HepG2 (cell line): Measurements from ENCODE around the gene CST3. TPM values are rescaled to one million over a fixed set of nuclear protein-coding genes. Genes with fewer than 3 reads are reported as not detected.
"Not testable (repeated sequence)": the region's sequence is repeated elsewhere in the genome, so short reads cannot be mapped to it uniquely, and the experiment has no call there.

Source experiments
- ATAC-seq: fragments of 200-7000 bp; cut with Tn5 transposase; 3 replicates; pipeline ENCODE4 v1.9.1; 2020; ENCODE audit warnings: mild to moderate bottlenecking, moderate library complexity
- BruUV-seq: library from RNA; stranded (reverse); fragments of 400-500 nt; replicated peaks from 2 replicates; lab custom pipeline; 2021; lab: Mats Ljungman, UMichigan
- CTCF ChIA-PET: fragments of 300-600 bp; formaldehyde crosslinking; extraction: SDS; loops from one replicate; lab custom pipeline; 2021; ENCODE audit warnings: low total read pairs, inconsistent platforms, low intra/inter-chr PET ratio; lab: Yijun Ruan, JAX
- POLR2A ChIA-PET: fragments of 350-600 bp; sonication (Branson Sonifier 250); formaldehyde crosslinking; loops from one replicate; lab custom pipeline; 2020; ENCODE audit warnings: antibody characterized with exemption, inconsistent platforms; lab: Yijun Ruan, JAX
- DNase-seq: peaks from one replicate; pipeline ENCODE4 v3.0.0-alpha.2; 2015; ENCODE audit warnings: low spot score
- FAIRE-seq: peaks from 3 replicates; lab custom pipeline; 2011; peaks lifted over from hg19 to GRCh38; lab: Jason Lieb, UNC
- H2AFZ ChIP-seq: one replicate; pipeline ENCODE4 v1.6.1; 2011; ENCODE audit warnings: low read length, inconsistent platforms
- H3K27ac ChIP-seq: fragments of 300-600 bp; 3 replicates; pipeline ENCODE4 v1.8.0; 2011; ENCODE audit warnings: mixed run types, mild to moderate bottlenecking, mixed read lengths, low read length, inconsistent platforms; ENCODE audit not compliant: insufficient read depth; ENCODE audit errors: extremely low read length
- H3K27me3 ChIP-seq, 2 experiments: fragments of 200-600 bp in 1 of 2; 2 replicates in 1 of 2; 3 replicates in 1 of 2; pipeline versions ENCODE4 v1.6.0 to v1.8.0; 2011; ENCODE audit warnings: low read length in 2 of 2, mild to moderate bottlenecking in 2 of 2, moderate library complexity in 2 of 2, inconsistent platforms in 1 of 2; ENCODE audit not compliant: insufficient read depth in 2 of 2, control insufficient read depth in 1 of 2
- H3K36me3 ChIP-seq, 2 experiments: fragments of 200-600 bp in 1 of 2; replicated peaks in 1 of 2; 2 replicates in 1 of 2; 3 replicates in 1 of 2; pipeline versions ENCODE4 v1.5.1 to v1.8.0; 2011; ENCODE audit warnings: low read length in 2 of 2, inconsistent platforms in 1 of 2; ENCODE audit not compliant: insufficient read depth in 2 of 2, control insufficient read depth in 1 of 2
- H3K4me1 ChIP-seq: 2 replicates; pipeline ENCODE4 v1.5.1; 2012; ENCODE audit warnings: low read length, inconsistent platforms; ENCODE audit not compliant: insufficient read depth
- H3K4me2 ChIP-seq: 2 replicates; pipeline ENCODE4 v1.6.0; 2011; ENCODE audit warnings: low read depth, low read length, inconsistent platforms
- H3K4me3 ChIP-seq, 3 experiments: fragments of 200-600 bp in 1 of 3; sonication (generic), shearing (Covaris generic) in 1 of 3; replicated peaks in 1 of 3; 2 replicates each; pipeline ENCODE4 v1.5.1; 2011 to 2016; ENCODE audit warnings: low read length in 3 of 3, inconsistent platforms in 2 of 3, low read depth in 2 of 3, mild to moderate bottlenecking in 2 of 3, control low read depth in 1 of 3, mixed read lengths in 1 of 3; ENCODE audit not compliant: insufficient read depth in 1 of 3
- H3K79me2 ChIP-seq: one replicate; pipeline ENCODE4 v1.6.1; 2011; ENCODE audit warnings: low read length, inconsistent platforms; ENCODE audit not compliant: insufficient read depth
- H3K9ac ChIP-seq: 2 replicates; pipeline ENCODE4 v1.6.0; 2011; ENCODE audit warnings: mild to moderate bottlenecking, low read depth, low read length, inconsistent platforms; ENCODE audit not compliant: insufficient read depth
- H3K9me3 ChIP-seq: 2 replicates; pipeline ENCODE4 v1.5.1; 2012; ENCODE audit warnings: mild to moderate bottlenecking, low read length
- H4K20me1 ChIP-seq: 2 replicates; pipeline ENCODE4 v1.6.0; 2011; ENCODE audit warnings: inconsistent platforms, mild to moderate bottlenecking, low read length, moderate library complexity; ENCODE audit not compliant: insufficient read depth
- DMAP1 ChIP-seq: IDR thresholded peaks from 2 replicates; pipeline ENCODE4 v1.6.1; 2016
- KDM4B ChIP-seq: sonication (generic); formaldehyde crosslinking; IDR thresholded peaks from 2 replicates; pipeline ENCODE4 v1.4.0; 2020; ENCODE audit warnings: missing genetic modification reagents
- MYC ChIP-seq: sonication (generic); formaldehyde crosslinking; IDR thresholded peaks from 2 replicates; pipeline ENCODE4 v1.9.0; 2021; ENCODE audit warnings: missing genetic modification reagents, borderline replicate concordance
- NCOA2 ChIP-seq: sonication (generic); formaldehyde crosslinking; IDR thresholded peaks from 2 replicates; pipeline ENCODE4 v1.8.0; 2022; ENCODE audit warnings: inconsistent platforms
- NR2C2 ChIP-seq: sonication (generic); formaldehyde crosslinking; IDR thresholded peaks from 2 replicates; pipeline ENCODE4 v1.4.0; 2020; ENCODE audit warnings: missing genetic modification reagents, mild to moderate bottlenecking, moderate library complexity, borderline replicate concordance
- SMAD3 ChIP-seq: sonication (generic); formaldehyde crosslinking; IDR thresholded peaks from 2 replicates; pipeline ENCODE4 v1.4.0; 2020; ENCODE audit warnings: missing genetic modification reagents
- ZNF34 ChIP-seq: sonication (generic); formaldehyde crosslinking; IDR thresholded peaks from 2 replicates; pipeline ENCODE4 v1.4.0; 2020; ENCODE audit warnings: mild to moderate bottlenecking, missing genetic modification reagents, borderline replicate concordance
- ZNF629 ChIP-seq: sonication (generic); formaldehyde crosslinking; conservative IDR thresholded peaks from 2 replicates; pipeline ENCODE4 v1.5.0; 2020; ENCODE audit warnings: missing genetic modification reagents
- WGBS: methylation state at CpG from one replicate; pipeline ENCODE4 v1.1.6; 2017; ENCODE audit warnings: low lambda C conversion rate; 5-methylcytosine and 5-hydroxymethylcytosine counted together
- in situ Hi-C: cut with HindIII; loops from 2 replicates; pipeline ENCODE4 v1.10.0; 2017; ENCODE audit warnings: low pct_unique_long_range_greater_than_20kb; ENCODE audit not compliant: extremely low pct_ligation_motif_present
- intact Hi-C: fragments of 100-400 bp; cut with micrococcal nuclease; formaldehyde crosslinking; loops from one replicate; pipeline ENCODE4 v1.10.0; 2022; ENCODE audit not compliant: unreplicated experiment
- polyA plus RNA-seq, 8 experiments: library from polyadenylated mRNA; depleted of rRNA in 3 of 8; stranded (reverse) in 7 of 8; unstranded in 1 of 8; fragments of >200 nt; fragmentation: Illumina TruSeq in 4 of 8; extraction: Trizol in 4 of 8; gene quantifications; 2 replicates each; pipeline versions ENCODE4 v1.2.1 to v1.2.3, GENCODE V29; 2011 to 2016; ENCODE audit warnings: low read depth in 4 of 8, missing spikeins in 1 of 8, mixed read lengths in 1 of 8; ENCODE audit not compliant: insufficient read depth in 1 of 8
- total RNA-seq, 5 experiments: library from RNA; depleted of rRNA; stranded (reverse); fragments of >200 nt; fragmentation: Illumina TruSeq; extraction: Trizol; gene quantifications; 2 replicates each; pipeline ENCODE4 v1.2.3, GENCODE V29; 2016; ENCODE audit warnings: low read depth in 1 of 5
- TF ChIP-seq, protein P1 (sequence below): sonication (generic); formaldehyde crosslinking; IDR thresholded peaks from 2 replicates; pipeline ENCODE4 v1.5.1; 2020; ENCODE audit warnings: missing genetic modification reagents, mild to moderate bottlenecking, borderline replicate concordance
- TF ChIP-seq, protein P2 (sequence below): IDR thresholded peaks from 2 replicates; pipeline ENCODE4 v1.4.0; 2020; ENCODE audit warnings: mild to moderate bottlenecking, missing genetic modification reagents

Gene CST3
- total and polyA plus RNA-seq, 2 of the 13 experiments (the other 11 are each of a cell fraction or from before 2014, with no cell fraction given), result 690 to 1,005 TPM

DNA sequence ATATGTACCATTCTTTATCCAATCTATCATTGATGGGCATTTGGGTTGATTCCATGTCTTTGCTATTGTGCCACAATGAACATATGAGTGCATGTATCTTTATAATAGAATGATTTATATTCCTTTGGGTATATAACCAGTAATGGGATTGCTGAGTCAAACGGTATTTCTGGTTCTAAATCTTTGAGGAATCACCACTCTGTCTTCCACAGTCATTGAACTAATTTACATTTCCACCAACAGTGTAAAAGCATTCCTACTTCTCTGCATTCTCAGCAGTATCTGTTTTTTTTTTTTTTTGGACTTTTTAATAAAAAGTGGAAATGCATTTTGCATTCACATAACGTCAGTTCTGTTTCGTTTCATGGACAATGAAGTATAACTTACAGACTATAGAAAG lies 15.4 kb downstream of the CST3 start:
- POLR2A ChIA-PET, result interaction anchor here (0.9 to 4.7 kb wide), 6 partner anchors 11 to 1110 kb away, joined by 3 to 62 read pairs (median 3); partner anchors contain the start of gene CST3

DNA sequence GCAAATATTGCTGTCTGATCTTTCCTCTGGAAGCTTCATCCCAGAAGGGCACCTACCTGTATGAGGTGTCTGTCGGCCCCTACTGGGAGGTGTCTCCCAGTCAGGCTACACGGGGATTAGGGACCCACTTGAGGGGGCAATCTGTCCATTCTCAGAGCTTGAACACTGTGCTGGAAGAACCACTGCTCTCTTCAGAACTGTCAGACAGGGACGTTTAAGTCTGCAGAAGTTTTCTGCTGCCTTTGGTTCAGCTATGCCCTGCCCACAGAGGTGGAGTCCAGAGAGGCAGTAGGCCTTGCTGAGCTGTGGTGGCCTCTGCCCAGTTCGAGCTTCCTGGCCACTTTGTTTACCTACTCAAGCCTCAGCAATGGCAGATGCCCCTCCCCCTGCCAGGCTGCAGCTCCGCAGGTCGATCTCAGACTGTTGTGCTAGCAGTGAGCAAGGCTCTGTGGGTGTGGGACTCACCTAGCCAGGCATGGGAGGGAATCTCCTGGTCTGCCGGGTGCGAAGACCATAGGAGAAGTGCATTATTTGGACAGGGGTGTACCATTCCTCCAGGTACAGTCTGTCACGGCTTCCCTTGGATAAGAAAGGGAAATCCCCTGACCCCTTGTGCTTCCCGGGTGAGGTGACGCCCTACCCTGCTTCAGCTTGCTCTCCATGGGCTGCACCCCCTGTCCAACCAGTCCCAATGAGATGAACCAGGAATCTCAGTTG lies 16.9 kb downstream of the CST3 start:
- peak; percentile 56 for FAIRE-seq
- H3K27ac ChIP-seq, H3K27me3 ChIP-seq, intact Hi-C loops, in situ Hi-C loops, H3K9ac ChIP-seq, BruUV-seq, H3K36me3 ChIP-seq, H3K9me3 ChIP-seq, H3K79me2 ChIP-seq, H4K20me1 ChIP-seq: not testable (repeated sequence)
- CTCF ChIA-PET, result interaction anchor here (1.5 kb wide), 1 partner anchor 48 kb away, joined by 3 read pairs; no protein-coding TSS in a partner anchor
- WGBS, result 3% methylated on average over 11 of the region's 11 CpGs
- DNase-seq, result peak; percentile 80
- H2AFZ ChIP-seq, result peak overlapping the region; percentile 24
- peak overlapping the region; percentile 2 to 51 (median 7); a peak in 4 of 6 replicates for H3K4me3 ChIP-seq
- H3K4me1 ChIP-seq, result peaks cover 67% of the 10 kb centered on the region
- H3K4me2 ChIP-seq, result peak overlapping the region; percentile 69
- peak; percentile 77 for ATAC-seq
- POLR2A ChIA-PET, result interaction anchor here (0.7 to 4.7 kb wide), 12 partner anchors 9 to 263 kb away, joined by 3 to 62 read pairs (median 8); partner anchors contain the start of genes CST3 and GZF1
- TF ChIP-seq DMAP1 (CRISPR knock-in tag) (peak; percentile 69), ZNF34 (CRISPR knock-in tag) (peak; percentile 71; the same call in 1 of the 2 replicates), MYC (peak; percentile 76; the same call in 1 of the 2 replicates), ZNF629 (peak; percentile 79), NR2C2 (CRISPR knock-in tag) (0 out of 2 replicates have a peak, but pooled peaks have one; percentile 27), KDM4B (CRISPR knock-in tag) (0 out of 2 replicates have a peak, but pooled peaks have one; percentile 58), SMAD3 (CRISPR knock-in tag) (0 out of 2 replicates have a peak, but pooled peaks have one; percentile 77), NCOA2 (CRISPR knock-in tag) (0 out of 2 replicates have a peak, but pooled peaks have one; percentile 38)
- TF ChIP-seq, protein P1, sequence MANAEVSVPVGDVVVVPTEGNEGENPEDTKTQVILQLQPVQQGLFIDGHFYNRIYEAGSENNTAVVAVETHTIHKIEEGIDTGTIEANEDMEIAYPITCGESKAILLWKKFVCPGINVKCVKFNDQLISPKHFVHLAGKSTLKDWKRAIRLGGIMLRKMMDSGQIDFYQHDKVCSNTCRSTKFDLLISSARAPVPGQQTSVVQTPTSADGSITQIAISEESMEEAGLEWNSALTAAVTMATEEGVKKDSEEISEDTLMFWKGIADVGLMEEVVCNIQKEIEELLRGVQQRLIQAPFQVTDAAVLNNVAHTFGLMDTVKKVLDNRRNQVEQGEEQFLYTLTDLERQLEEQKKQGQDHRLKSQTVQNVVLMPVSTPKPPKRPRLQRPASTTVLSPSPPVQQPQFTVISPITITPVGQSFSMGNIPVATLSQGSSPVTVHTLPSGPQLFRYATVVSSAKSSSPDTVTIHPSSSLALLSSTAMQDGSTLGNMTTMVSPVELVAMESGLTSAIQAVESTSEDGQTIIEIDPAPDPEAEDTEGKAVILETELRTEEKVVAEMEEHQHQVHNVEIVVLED (CRISPR knock-in tag), result peak; percentile 35; the same call in 1 of the 2 replicates
- TF ChIP-seq, protein P2, sequence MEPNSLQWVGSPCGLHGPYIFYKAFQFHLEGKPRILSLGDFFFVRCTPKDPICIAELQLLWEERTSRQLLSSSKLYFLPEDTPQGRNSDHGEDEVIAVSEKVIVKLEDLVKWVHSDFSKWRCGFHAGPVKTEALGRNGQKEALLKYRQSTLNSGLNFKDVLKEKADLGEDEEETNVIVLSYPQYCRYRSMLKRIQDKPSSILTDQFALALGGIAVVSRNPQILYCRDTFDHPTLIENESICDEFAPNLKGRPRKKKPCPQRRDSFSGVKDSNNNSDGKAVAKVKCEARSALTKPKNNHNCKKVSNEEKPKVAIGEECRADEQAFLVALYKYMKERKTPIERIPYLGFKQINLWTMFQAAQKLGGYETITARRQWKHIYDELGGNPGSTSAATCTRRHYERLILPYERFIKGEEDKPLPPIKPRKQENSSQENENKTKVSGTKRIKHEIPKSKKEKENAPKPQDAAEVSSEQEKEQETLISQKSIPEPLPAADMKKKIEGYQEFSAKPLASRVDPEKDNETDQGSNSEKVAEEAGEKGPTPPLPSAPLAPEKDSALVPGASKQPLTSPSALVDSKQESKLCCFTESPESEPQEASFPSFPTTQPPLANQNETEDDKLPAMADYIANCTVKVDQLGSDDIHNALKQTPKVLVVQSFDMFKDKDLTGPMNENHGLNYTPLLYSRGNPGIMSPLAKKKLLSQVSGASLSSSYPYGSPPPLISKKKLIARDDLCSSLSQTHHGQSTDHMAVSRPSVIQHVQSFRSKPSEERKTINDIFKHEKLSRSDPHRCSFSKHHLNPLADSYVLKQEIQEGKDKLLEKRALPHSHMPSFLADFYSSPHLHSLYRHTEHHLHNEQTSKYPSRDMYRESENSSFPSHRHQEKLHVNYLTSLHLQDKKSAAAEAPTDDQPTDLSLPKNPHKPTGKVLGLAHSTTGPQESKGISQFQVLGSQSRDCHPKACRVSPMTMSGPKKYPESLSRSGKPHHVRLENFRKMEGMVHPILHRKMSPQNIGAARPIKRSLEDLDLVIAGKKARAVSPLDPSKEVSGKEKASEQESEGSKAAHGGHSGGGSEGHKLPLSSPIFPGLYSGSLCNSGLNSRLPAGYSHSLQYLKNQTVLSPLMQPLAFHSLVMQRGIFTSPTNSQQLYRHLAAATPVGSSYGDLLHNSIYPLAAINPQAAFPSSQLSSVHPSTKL (CRISPR knock-in tag), result peak; percentile 96

More for the DNA sequence above, 15.4 kb downstream of the CST3 start:
- H3K27ac ChIP-seq, intact Hi-C loops, CTCF ChIA-PET, DNase-seq, ATAC-seq, H3K36me3 ChIP-seq, H2AFZ ChIP-seq, H3K27me3 ChIP-seq, H4K20me1 ChIP-seq, H3K79me2 ChIP-seq, FAIRE-seq, in situ Hi-C loops, H3K9ac ChIP-seq, BruUV-seq, H3K9me3 ChIP-seq: not testable (repeated sequence)
- Histone ChIP-seq H3K4me1 (peaks cover 73% of the 10 kb centered on the region), H3K4me3 (peak overlapping the region in 1 of 3 experiments; percentile 49; a peak in 1 of 6 replicates), H3K4me2 (peak overlapping the region; percentile 70)
- 70% methylated on average over 3 of the region's 3 CpGs for WGBS
